HepG2 (cell line): ENCODE measurements around the gene DIAPH3. TPM values are rescaled to one million over a fixed set of nuclear protein-coding genes. Genes with fewer than 3 reads are reported as not detected.

ENCODE experiments used
- ATAC-seq: fragments of 200-7000 bp; cut with Tn5 transposase; 3 replicates; pipeline ENCODE4 v1.9.1; 2020; ENCODE audit warnings: mild to moderate bottlenecking, moderate library complexity
- BruUV-seq: library from RNA; stranded (reverse); fragments of 400-500 nt; replicated peaks from 2 replicates; lab custom pipeline; 2021; lab: Mats Ljungman, UMichigan
- CTCF ChIA-PET: fragments of 300-600 bp; formaldehyde crosslinking; extraction: SDS; loops from one replicate; lab custom pipeline; 2021; ENCODE audit warnings: low total read pairs, inconsistent platforms, low intra/inter-chr PET ratio; lab: Yijun Ruan, JAX
- POLR2A ChIA-PET: fragments of 350-600 bp; sonication (Branson Sonifier 250); formaldehyde crosslinking; loops from one replicate; lab custom pipeline; 2020; ENCODE audit warnings: antibody characterized with exemption, inconsistent platforms; lab: Yijun Ruan, JAX
- DNase-seq: peaks from one replicate; pipeline ENCODE4 v3.0.0-alpha.2; 2015; ENCODE audit warnings: low spot score
- FAIRE-seq: peaks from 3 replicates; lab custom pipeline; 2011; peaks lifted over from hg19 to GRCh38; lab: Jason Lieb, UNC
- H2AFZ ChIP-seq: one replicate; pipeline ENCODE4 v1.6.1; 2011; ENCODE audit warnings: low read length, inconsistent platforms
- H3K27ac ChIP-seq: fragments of 300-600 bp; 3 replicates; pipeline ENCODE4 v1.8.0; 2011; ENCODE audit warnings: mixed run types, mild to moderate bottlenecking, mixed read lengths, low read length, inconsistent platforms; ENCODE audit not compliant: insufficient read depth; ENCODE audit errors: extremely low read length
- H3K27me3 ChIP-seq, 2 experiments: fragments of 200-600 bp in 1 of 2; 2 replicates in 1 of 2; 3 replicates in 1 of 2; pipeline versions ENCODE4 v1.6.0 to v1.8.0; 2011; ENCODE audit warnings: low read length in 2 of 2, mild to moderate bottlenecking in 2 of 2, moderate library complexity in 2 of 2, inconsistent platforms in 1 of 2; ENCODE audit not compliant: insufficient read depth in 2 of 2, control insufficient read depth in 1 of 2
- H3K36me3 ChIP-seq, 2 experiments: fragments of 200-600 bp in 1 of 2; replicated peaks in 1 of 2; 2 replicates in 1 of 2; 3 replicates in 1 of 2; pipeline versions ENCODE4 v1.5.1 to v1.8.0; 2011; ENCODE audit warnings: low read length in 2 of 2, inconsistent platforms in 1 of 2; ENCODE audit not compliant: insufficient read depth in 2 of 2, control insufficient read depth in 1 of 2
- H3K4me1 ChIP-seq: 2 replicates; pipeline ENCODE4 v1.5.1; 2012; ENCODE audit warnings: low read length, inconsistent platforms; ENCODE audit not compliant: insufficient read depth
- H3K4me2 ChIP-seq: 2 replicates; pipeline ENCODE4 v1.6.0; 2011; ENCODE audit warnings: low read depth, low read length, inconsistent platforms
- H3K4me3 ChIP-seq, 3 experiments: fragments of 200-600 bp in 1 of 3; sonication (generic), shearing (Covaris generic) in 1 of 3; replicated peaks in 1 of 3; 2 replicates each; pipeline ENCODE4 v1.5.1; 2011 to 2016; ENCODE audit warnings: low read length in 3 of 3, inconsistent platforms in 2 of 3, low read depth in 2 of 3, mild to moderate bottlenecking in 2 of 3, control low read depth in 1 of 3, mixed read lengths in 1 of 3; ENCODE audit not compliant: insufficient read depth in 1 of 3
- H3K79me2 ChIP-seq: one replicate; pipeline ENCODE4 v1.6.1; 2011; ENCODE audit warnings: low read length, inconsistent platforms; ENCODE audit not compliant: insufficient read depth
- H3K9ac ChIP-seq: 2 replicates; pipeline ENCODE4 v1.6.0; 2011; ENCODE audit warnings: mild to moderate bottlenecking, low read depth, low read length, inconsistent platforms; ENCODE audit not compliant: insufficient read depth
- H3K9me3 ChIP-seq: 2 replicates; pipeline ENCODE4 v1.5.1; 2012; ENCODE audit warnings: mild to moderate bottlenecking, low read length
- H4K20me1 ChIP-seq: 2 replicates; pipeline ENCODE4 v1.6.0; 2011; ENCODE audit warnings: inconsistent platforms, mild to moderate bottlenecking, low read length, moderate library complexity; ENCODE audit not compliant: insufficient read depth
- CTCF ChIP-seq: sonication (generic); formaldehyde crosslinking; IDR thresholded peaks from 2 replicates; pipeline ENCODE4 v1.5.0; 2020; ENCODE audit warnings: mild to moderate bottlenecking, missing genetic modification reagents, moderate library complexity
- ETS1 ChIP-seq: sonication (generic); formaldehyde crosslinking; IDR thresholded peaks from 2 replicates; pipeline ENCODE4 v1.4.0; 2020; ENCODE audit warnings: missing genetic modification reagents
- ETV5 ChIP-seq: IDR thresholded peaks from 2 replicates; pipeline ENCODE4 v1.6.1; 2018; ENCODE audit warnings: missing biosample characterization, missing genetic modification reagents, inconsistent platforms, borderline replicate concordance
- FOXO1 ChIP-seq: sonication (generic); formaldehyde crosslinking; IDR thresholded peaks from 2 replicates; pipeline ENCODE4 v1.4.0; 2020; ENCODE audit warnings: missing genetic modification reagents
- NCOA1 ChIP-seq: sonication (generic); formaldehyde crosslinking; IDR thresholded peaks from 2 replicates; pipeline ENCODE4 v1.9.0; 2021; ENCODE audit warnings: missing genetic modification reagents
- NR2C2 ChIP-seq: sonication (generic); formaldehyde crosslinking; IDR thresholded peaks from 2 replicates; pipeline ENCODE4 v1.4.0; 2020; ENCODE audit warnings: missing genetic modification reagents, mild to moderate bottlenecking, moderate library complexity, borderline replicate concordance
- RFX5 ChIP-seq: IDR thresholded peaks from 2 replicates; pipeline ENCODE4 v1.6.1; 2011; ENCODE audit warnings: low read depth, low read length, improper control_type of control experiment
- SNRNP70 ChIP-seq: fragments of 200-400 bp; formaldehyde crosslinking; IDR thresholded peaks from 2 replicates; pipeline ENCODE4 v1.6.1; 2017; ENCODE audit warnings: mild to moderate bottlenecking, low read depth, low read length, moderate library complexity
- SP5 ChIP-seq: IDR thresholded peaks from 2 replicates; pipeline ENCODE4 v1.6.1; 2016; ENCODE audit warnings: low read depth, borderline replicate concordance
- ZNF296 ChIP-seq: sonication (generic); formaldehyde crosslinking; conservative IDR thresholded peaks from 2 replicates; pipeline ENCODE4 v1.5.0; 2020; ENCODE audit warnings: mild to moderate bottlenecking, missing genetic modification reagents
- ZNF850 ChIP-seq: sonication (generic); formaldehyde crosslinking; conservative IDR thresholded peaks from 2 replicates; pipeline ENCODE4 v1.9.0; 2021; ENCODE audit warnings: mild to moderate bottlenecking, missing genetic modification reagents
- in situ Hi-C: cut with HindIII; loops from 2 replicates; pipeline ENCODE4 v1.10.0; 2017; ENCODE audit warnings: low pct_unique_long_range_greater_than_20kb; ENCODE audit not compliant: extremely low pct_ligation_motif_present
- intact Hi-C: fragments of 100-400 bp; cut with micrococcal nuclease; formaldehyde crosslinking; loops from one replicate; pipeline ENCODE4 v1.10.0; 2022; ENCODE audit not compliant: unreplicated experiment
- polyA plus RNA-seq, 8 experiments: library from polyadenylated mRNA; depleted of rRNA in 3 of 8; stranded (reverse) in 7 of 8; unstranded in 1 of 8; fragments of >200 nt; fragmentation: Illumina TruSeq in 4 of 8; extraction: Trizol in 4 of 8; gene quantifications; 2 replicates each; pipeline versions ENCODE4 v1.2.1 to v1.2.3, GENCODE V29; 2011 to 2016; ENCODE audit warnings: low read depth in 4 of 8, missing spikeins in 1 of 8, mixed read lengths in 1 of 8; ENCODE audit not compliant: insufficient read depth in 1 of 8
- total RNA-seq, 5 experiments: library from RNA; depleted of rRNA; stranded (reverse); fragments of >200 nt; fragmentation: Illumina TruSeq; extraction: Trizol; gene quantifications; 2 replicates each; pipeline ENCODE4 v1.2.3, GENCODE V29; 2016; ENCODE audit warnings: low read depth in 1 of 5

DIAPH3 gene
- total and polyA plus RNA-seq, 2 of the 13 experiments (the other 11 are each of a cell fraction or from before 2014, with no cell fraction given), result 4.0 to 9.3 TPM

- in situ Hi-C loops (no loop called here), intact Hi-C loops (no loop called here)
Measured at GRCh38 chr13:59834801-59835200, 328.9 kb downstream of the DIAPH3 start.

More at GRCh38 chr13:59834801-59835200, 328.9 kb downstream of the DIAPH3 start:
- ATAC-seq, result no peak
- TF ChIP-seq FOXO1, result no peak
- TF ChIP-seq ZNF296 (CRISPR knock-in tag), result no peak
- TF ChIP-seq NR2C2 (CRISPR knock-in tag), result no peak
- TF ChIP-seq CTCF (CRISPR knock-in tag), result no peak
- no peak for TF ChIP-seq SP5 (CRISPR knock-in tag)
- no peak for TF ChIP-seq ETV5 (CRISPR knock-in tag)
- TF ChIP-seq ZNF850 (CRISPR knock-in tag), result no peak
- TF ChIP-seq RFX5, result no peak
- TF ChIP-seq ETS1 (CRISPR knock-in tag), result no peak
- TF ChIP-seq NCOA1 (CRISPR knock-in tag), result no peak
- TF ChIP-seq SNRNP70, result no peak
- TF ChIP-seq, all 625 proteins: peak for 0
- H3K4me2 ChIP-seq, result no peak overlapping the region
- DNase-seq, result no peak
- peaks cover 5% of the 10 kb centered on the region for H3K4me1 ChIP-seq
- no peak overlapping the region for H3K4me3 ChIP-seq
- POLR2A ChIA-PET, result no interaction called here
- BruUV-seq, result no TSS peak
- no peaks in the 10 kb centered on the region for H3K36me3 ChIP-seq
- no peak overlapping the region for H2AFZ ChIP-seq
- FAIRE-seq, result no peak
- H4K20me1 ChIP-seq, result no peaks in the 10 kb centered on the region
- H3K27ac ChIP-seq, result no peak overlapping the region
- no peaks in the 10 kb centered on the region for H3K79me2 ChIP-seq
- no peaks in the 10 kb centered on the region for H3K9me3 ChIP-seq
- H3K9ac ChIP-seq, result no peak overlapping the region
- CTCF ChIA-PET, result no interaction called here
- H3K27me3 ChIP-seq, result no peaks in the 10 kb centered on the region
